ENCODE results near the gene GPD2.

GPD2 gene

DNA sequence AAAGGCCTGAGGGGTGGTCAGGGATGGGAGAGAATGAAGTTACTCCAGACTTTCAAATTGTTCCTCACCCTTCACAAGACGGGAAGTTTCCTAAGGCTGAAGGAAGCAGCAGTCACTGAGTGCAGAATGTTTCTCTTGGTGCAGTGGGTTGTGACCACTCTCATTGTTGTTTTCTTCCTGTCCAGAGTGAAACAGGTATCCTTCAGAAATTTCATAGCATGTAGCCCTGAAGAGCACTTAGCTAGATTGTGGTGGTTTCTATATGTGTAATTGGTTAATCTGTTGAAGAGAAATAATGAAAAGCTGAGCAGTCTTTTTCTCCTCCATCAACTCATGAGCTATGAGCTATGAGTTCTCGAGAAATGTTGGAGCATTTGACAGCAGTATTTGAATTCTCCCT, 96.8 kb downstream of the GPD2 start:
- no peak for TF ChIP-seq YY1 (IDR thresholded peaks at IDR 0.05; ENCODE audit: insufficient read depth, insufficient read length)
- TF ChIP-seq SUZ12 (IDR thresholded peaks at IDR 0.05; ENCODE audit: extremely low read depth, insufficient read depth, insufficient read length), result no peak
- TF ChIP-seq ZNF274 (IDR thresholded peaks at IDR 0.05; ENCODE audit: low read depth, low read length), result no peak
- no peak overlapping the region for H3K9ac ChIP-seq (ENCODE audit: insufficient read length, low read depth)
- H3K27me3 ChIP-seq (ENCODE audit: insufficient read depth, insufficient read length), result no peaks in the 10 kb centered on the region
- H3K9me3 ChIP-seq (ENCODE audit: insufficient read depth, low read length), result peaks cover 8% of the 10 kb centered on the region; the same call in 1 of the 2 replicates
- no peaks in the 10 kb centered on the region for H3K4me1 ChIP-seq (ENCODE audit: insufficient read depth, insufficient read length)
- H3K36me3 ChIP-seq (ENCODE audit: insufficient read depth, insufficient read length, low read length), result peaks cover 12% of the 10 kb centered on the region
- H3K4me3 ChIP-seq (ENCODE audit: insufficient read length, low read depth), result no peak overlapping the region
- no peak for DNase-seq (ENCODE audit: low read depth, low spot score)

- Histone ChIP-seq H3K4me1 (ENCODE audit: insufficient read depth, insufficient read length) (no peaks in the 10 kb centered on the region), H3K36me3 (ENCODE audit: insufficient read depth, insufficient read length, low read length) (peaks cover 6% of the 10 kb centered on the region), H3K27me3 (ENCODE audit: insufficient read depth, insufficient read length) (no peaks in the 10 kb centered on the region), H3K9ac (ENCODE audit: insufficient read length, low read depth) (no peak overlapping the region), H3K4me3 (ENCODE audit: insufficient read length, low read depth) (no peak overlapping the region), H3K9me3 (ENCODE audit: insufficient read depth, low read length) (peaks cover 8% of the 10 kb centered on the region; the same call in 1 of the 2 replicates)
- no peak for TF ChIP-seq SUZ12 (IDR thresholded peaks at IDR 0.05; ENCODE audit: extremely low read depth, insufficient read depth, insufficient read length)
- no peak for TF ChIP-seq YY1 (IDR thresholded peaks at IDR 0.05; ENCODE audit: insufficient read depth, insufficient read length)
- TF ChIP-seq ZNF274 (IDR thresholded peaks at IDR 0.05; ENCODE audit: low read depth, low read length), result no peak
- no peak for DNase-seq (ENCODE audit: low read depth, low spot score)
These were observed 100.4 kb downstream of the GPD2 start for GRCh38 chr2:156536534-156536933.

- H3K4me1 ChIP-seq (ENCODE audit: insufficient read depth, insufficient read length), result no peaks in the 10 kb centered on the region
- DNase-seq (ENCODE audit: low read depth, low spot score), result no peak
- TF ChIP-seq SUZ12 (IDR thresholded peaks at IDR 0.05; ENCODE audit: extremely low read depth, insufficient read depth, insufficient read length) (no peak), ZNF274 (IDR thresholded peaks at IDR 0.05; ENCODE audit: low read depth, low read length) (no peak), YY1 (IDR thresholded peaks at IDR 0.05; ENCODE audit: insufficient read depth, insufficient read length) (no peak)
- H3K9me3 ChIP-seq (ENCODE audit: insufficient read depth, low read length), result peaks cover 8% of the 10 kb centered on the region; the same call in 1 of the 2 replicates
- no peaks in the 10 kb centered on the region for H3K27me3 ChIP-seq (ENCODE audit: insufficient read depth, insufficient read length)
- H3K36me3 ChIP-seq (ENCODE audit: insufficient read depth, insufficient read length, low read length), result peaks cover 4% of the 10 kb centered on the region
- H3K4me3 ChIP-seq (ENCODE audit: insufficient read length, low read depth), result no peak overlapping the region
- H3K9ac ChIP-seq (ENCODE audit: insufficient read length, low read depth), result no peak overlapping the region
These were observed 101.0 kb downstream of the GPD2 start for GRCh38 chr2:156537141-156537540.

GRCh38 chr2:156538083-156538504, 101.9 kb downstream of the GPD2 start:
- no peaks in the 10 kb centered on the region for H3K4me1 ChIP-seq (ENCODE audit: insufficient read depth, insufficient read length)
- H3K9me3 ChIP-seq (ENCODE audit: insufficient read depth, low read length), result peaks cover 8% of the 10 kb centered on the region; the same call in 1 of the 2 replicates
- H3K27me3 ChIP-seq (ENCODE audit: insufficient read depth, insufficient read length), result no peaks in the 10 kb centered on the region
- no peak overlapping the region for H3K9ac ChIP-seq (ENCODE audit: insufficient read length, low read depth)
- DNase-seq (ENCODE audit: low read depth, low spot score), result peak; percentile 1
- H3K36me3 ChIP-seq (ENCODE audit: insufficient read depth, insufficient read length, low read length), result peaks cover 4% of the 10 kb centered on the region
- no peak for TF ChIP-seq YY1 (IDR thresholded peaks at IDR 0.05; ENCODE audit: insufficient read depth, insufficient read length)
- TF ChIP-seq SUZ12 (IDR thresholded peaks at IDR 0.05; ENCODE audit: extremely low read depth, insufficient read depth, insufficient read length), result no peak
- no peak overlapping the region for H3K4me3 ChIP-seq (ENCODE audit: insufficient read length, low read depth)

GRCh38 chr2:156539086-156539860, 103.1 kb downstream of the GPD2 start:
- Histone ChIP-seq H3K9me3 (ENCODE audit: insufficient read depth, low read length) (no peaks in the 10 kb centered on the region), H3K9ac (ENCODE audit: insufficient read length, low read depth) (no peak overlapping the region), H3K4me1 (ENCODE audit: insufficient read depth, insufficient read length) (no peaks in the 10 kb centered on the region), H3K36me3 (ENCODE audit: insufficient read depth, insufficient read length, low read length) (peaks cover 4% of the 10 kb centered on the region), H3K4me3 (ENCODE audit: insufficient read length, low read depth) (no peak overlapping the region), H3K27me3 (ENCODE audit: insufficient read depth, insufficient read length) (no peaks in the 10 kb centered on the region)
- DNase-seq (ENCODE audit: low read depth, low spot score), result no peak
- TF ChIP-seq YY1 (IDR thresholded peaks at IDR 0.05; ENCODE audit: insufficient read depth, insufficient read length) (no peak), SUZ12 (IDR thresholded peaks at IDR 0.05; ENCODE audit: extremely low read depth, insufficient read depth, insufficient read length) (no peak), ZNF274 (IDR thresholded peaks at IDR 0.05; ENCODE audit: low read depth, low read length) (no peak)

DNA sequence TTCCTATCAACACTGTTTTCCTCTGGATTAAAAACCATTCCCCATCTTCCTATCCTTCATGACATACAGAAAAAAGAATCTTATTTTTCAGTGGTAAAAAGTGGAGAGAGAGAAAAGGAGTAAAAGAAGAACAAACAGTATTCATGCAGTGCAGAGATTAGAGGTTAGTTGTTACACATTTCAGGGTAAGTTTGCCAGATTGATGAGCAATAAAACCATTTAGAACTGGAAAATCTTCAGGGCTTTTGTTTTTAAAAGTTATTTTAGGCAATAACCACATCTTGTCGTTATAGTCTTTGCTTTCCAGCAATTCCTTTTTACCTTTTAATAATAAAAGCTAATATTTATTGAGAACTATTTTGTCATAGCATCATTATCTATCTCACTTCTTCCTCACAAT, 104.5 kb downstream of the GPD2 start:
- no peaks in the 10 kb centered on the region for H3K4me1 ChIP-seq (ENCODE audit: insufficient read depth, insufficient read length)

GRCh38 chr2:156541229-156541628, 105.0 kb downstream of the GPD2 start:
- Histone ChIP-seq H3K9me3 (ENCODE audit: insufficient read depth, low read length) (no peaks in the 10 kb centered on the region), H3K27me3 (ENCODE audit: insufficient read depth, insufficient read length) (no peaks in the 10 kb centered on the region), H3K9ac (ENCODE audit: insufficient read length, low read depth) (no peak overlapping the region), H3K4me1 (ENCODE audit: insufficient read depth, insufficient read length) (no peaks in the 10 kb centered on the region), H3K36me3 (ENCODE audit: insufficient read depth, insufficient read length, low read length) (peaks cover 7% of the 10 kb centered on the region), H3K4me3 (ENCODE audit: insufficient read length, low read depth) (no peak overlapping the region)
- TF ChIP-seq YY1 (IDR thresholded peaks at IDR 0.05; ENCODE audit: insufficient read depth, insufficient read length) (no peak), ZNF274 (IDR thresholded peaks at IDR 0.05; ENCODE audit: low read depth, low read length) (no peak), SUZ12 (IDR thresholded peaks at IDR 0.05; ENCODE audit: extremely low read depth, insufficient read depth, insufficient read length) (no peak)
- DNase-seq (ENCODE audit: low read depth, low spot score), result no peak

More for the DNA sequence above, 104.5 kb downstream of the GPD2 start:
- no peak overlapping the region for H3K4me3 ChIP-seq (ENCODE audit: insufficient read length, low read depth)
- no peaks in the 10 kb centered on the region for H3K27me3 ChIP-seq (ENCODE audit: insufficient read depth, insufficient read length)
- no peak for DNase-seq (ENCODE audit: low read depth, low spot score)
- peaks cover 7% of the 10 kb centered on the region for H3K36me3 ChIP-seq (ENCODE audit: insufficient read depth, insufficient read length, low read length)
- no peaks in the 10 kb centered on the region for H3K9me3 ChIP-seq (ENCODE audit: insufficient read depth, low read length)
- H3K9ac ChIP-seq (ENCODE audit: insufficient read length, low read depth), result no peak overlapping the region
- no peak for TF ChIP-seq ZNF274 (IDR thresholded peaks at IDR 0.05; ENCODE audit: low read depth, low read length)
- TF ChIP-seq YY1 (IDR thresholded peaks at IDR 0.05; ENCODE audit: insufficient read depth, insufficient read length), result no peak
- TF ChIP-seq SUZ12 (IDR thresholded peaks at IDR 0.05; ENCODE audit: extremely low read depth, insufficient read depth, insufficient read length), result no peak

Data from NT2/D1 (cell line).